Activated T-cell treated with anti-CD3 and anti-CD28 coated beads, Interleukin-2, amount 50 U/mL, for 48 hours (primary cell): ENCODE results near the gene C19orf25.
"Not testable (repeated sequence)": the region's sequence is repeated elsewhere in the genome, so short reads cannot be mapped to it uniquely, and the experiment has no call there.

ENCODE experiments used
- DNase-seq, 2 experiments: peaks; one replicate each; pipeline ENCODE4 v3.0.0-alpha.2; 2020

Gene C19orf25

GRCh38 chr19:1511318-1512317 lies 32.6 kb upstream of the C19orf25 start:
- no peak for DNase-seq

GRCh38 chr19:1510807-1511206 lies 31.8 kb upstream of the C19orf25 start:
- no peak for DNase-seq

DNA sequence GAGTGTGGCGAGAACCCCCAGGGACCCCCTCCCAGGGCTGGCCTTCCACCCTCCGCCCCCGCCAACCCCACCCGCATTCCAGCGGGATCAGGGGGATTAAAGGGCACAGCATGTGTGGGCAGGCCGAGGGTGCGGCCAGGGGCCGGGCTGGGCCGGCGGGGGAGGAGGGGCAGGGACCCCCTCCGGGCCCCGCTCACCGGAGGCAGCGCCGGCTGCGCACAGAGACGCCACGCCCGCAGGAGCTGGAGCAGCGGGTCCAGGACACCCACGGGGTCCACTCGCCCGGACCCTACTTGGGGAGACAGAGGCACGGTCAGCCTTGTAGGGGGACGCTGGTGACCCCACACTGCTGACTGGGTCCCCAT lies 31.4 kb upstream of the C19orf25 start:
- DNase-seq, result no peak

DNA sequence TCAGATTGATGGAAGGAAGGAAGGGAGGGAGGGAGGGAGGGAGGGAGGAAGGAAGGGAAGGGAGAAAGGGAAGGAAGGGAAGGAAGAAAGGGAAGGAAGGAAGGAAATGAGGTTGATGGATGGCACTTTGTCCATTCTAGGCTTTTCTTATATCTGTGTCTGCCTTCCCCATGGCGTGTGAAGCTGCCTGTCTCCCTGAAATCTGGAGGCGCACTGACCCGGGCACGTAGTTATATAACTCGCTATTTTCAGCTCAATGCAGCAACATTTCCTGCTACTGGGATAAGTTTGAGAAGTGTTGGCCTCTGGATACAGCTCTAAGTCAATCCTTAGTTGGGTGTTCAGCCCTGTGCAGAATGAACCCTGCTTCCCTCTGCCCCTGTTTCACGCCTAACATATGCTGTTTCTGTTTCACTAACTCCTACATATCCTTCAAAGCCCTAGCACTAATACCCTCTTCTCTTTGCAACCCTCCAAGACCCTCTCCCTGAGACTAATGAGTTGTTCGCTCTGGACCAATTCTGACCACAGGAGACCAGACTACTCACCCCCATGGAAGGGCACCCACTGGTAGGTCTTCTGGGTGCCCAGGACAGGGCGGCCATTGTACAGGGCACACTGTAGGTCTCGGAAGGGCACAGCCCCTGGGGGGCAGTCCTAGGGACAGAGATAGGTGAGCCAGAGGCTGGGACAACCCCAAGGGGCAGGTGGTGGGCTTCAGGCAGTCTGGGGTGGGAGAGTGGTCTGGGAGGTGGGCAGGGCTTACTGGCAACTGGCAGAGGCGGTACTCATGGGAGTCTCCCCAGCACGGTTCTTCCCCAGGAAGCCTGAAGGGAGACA lies 30.8 kb upstream of the C19orf25 start:
- DNase-seq, result no peak

DNA sequence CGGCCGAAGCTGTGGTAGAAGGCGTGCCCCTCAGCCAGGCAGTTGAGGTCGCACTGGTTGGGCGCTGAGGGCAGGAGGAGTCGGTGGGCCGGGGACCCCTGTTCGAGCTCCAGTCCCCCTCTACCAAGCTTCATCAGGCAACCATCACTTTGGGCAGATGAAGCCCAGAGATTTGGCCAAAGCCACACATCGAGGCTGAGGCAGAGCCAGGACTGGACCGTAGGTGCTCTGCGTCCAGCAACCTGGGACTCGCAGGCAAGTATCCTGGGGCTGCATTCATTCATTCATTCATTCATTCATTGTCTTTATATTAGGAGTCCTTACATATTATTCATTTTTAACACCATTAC lies 29.5 kb upstream of the C19orf25 start:
- DNase-seq, result no peak

DNA sequence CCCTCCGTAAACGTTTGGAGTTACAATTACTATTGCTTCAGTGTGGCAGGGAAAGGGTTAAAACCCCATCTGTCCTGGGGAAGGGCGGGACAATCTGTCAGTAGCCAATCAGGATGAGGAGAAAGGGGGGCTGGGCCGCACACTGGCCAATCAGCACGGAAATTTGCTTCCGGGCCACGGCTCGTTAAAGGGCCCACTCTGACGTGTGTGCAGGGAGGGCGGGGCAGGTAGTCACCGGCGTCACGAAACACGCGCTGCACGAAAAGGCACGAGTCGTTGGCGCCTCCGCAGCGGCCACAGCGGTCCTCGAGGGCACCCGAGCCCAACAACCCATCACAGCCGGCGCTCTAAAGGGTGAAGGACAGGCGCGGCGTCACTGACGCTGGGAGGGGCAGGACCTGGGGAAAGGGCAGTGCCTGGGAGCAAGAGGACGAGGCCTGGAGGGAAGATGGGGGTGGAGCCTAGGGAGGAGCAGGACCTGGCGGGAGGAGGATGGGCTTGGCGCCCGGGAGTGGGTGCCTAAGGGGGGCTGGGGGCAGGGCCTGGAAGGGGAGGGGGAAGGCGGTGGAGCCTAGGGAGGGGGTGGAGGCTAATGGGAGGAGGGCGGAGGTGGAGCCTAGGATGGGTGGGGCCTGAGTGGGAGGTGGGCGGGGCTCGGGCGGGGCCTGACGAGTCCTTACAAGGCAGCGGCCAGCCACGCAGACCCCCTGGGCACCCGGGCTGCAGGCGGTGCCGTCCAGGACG lies 28.9 kb upstream of the C19orf25 start:
- DNase-seq, result peak; percentile 93 to 94

DNA sequence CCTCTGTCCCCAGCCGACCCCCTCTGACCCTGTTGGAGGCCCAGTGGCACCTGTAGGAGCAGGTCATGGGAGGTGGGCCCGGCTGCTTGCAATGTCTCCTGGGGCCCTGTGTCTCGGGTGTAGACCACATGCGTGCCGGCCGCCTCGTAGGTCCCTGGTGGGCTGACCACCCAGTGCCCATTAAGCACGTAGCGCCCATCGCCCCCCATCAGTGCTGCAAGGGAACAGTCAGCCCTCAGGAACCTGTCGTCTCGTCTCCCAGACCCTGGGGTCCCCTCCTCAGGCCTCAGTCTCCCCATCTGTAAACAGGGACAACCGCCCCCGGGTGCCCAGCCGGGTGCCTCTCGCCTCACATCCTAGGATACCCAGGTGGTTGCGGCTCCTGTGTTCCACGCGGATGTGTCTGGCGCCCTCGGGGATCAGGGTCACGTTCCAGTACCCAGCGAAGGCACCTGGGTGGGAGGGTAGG lies 28.2 kb upstream of the C19orf25 start:
- no peak for DNase-seq

GRCh38 chr19:1505991-1506881 lies 27.2 kb upstream of the C19orf25 start:
- DNase-seq, result no peak

- no peak for DNase-seq
These were observed 26.0 kb upstream of the C19orf25 start for GRCh38 chr19:1505012-1505411.

GRCh38 chr19:1503925-1504773 lies 25.1 kb upstream of the C19orf25 start:
- no peak for DNase-seq

- DNase-seq, result peak; percentile 84 to 88
These were observed 24.3 kb upstream of the C19orf25 start for GRCh38 chr19:1503089-1503924.

DNA sequence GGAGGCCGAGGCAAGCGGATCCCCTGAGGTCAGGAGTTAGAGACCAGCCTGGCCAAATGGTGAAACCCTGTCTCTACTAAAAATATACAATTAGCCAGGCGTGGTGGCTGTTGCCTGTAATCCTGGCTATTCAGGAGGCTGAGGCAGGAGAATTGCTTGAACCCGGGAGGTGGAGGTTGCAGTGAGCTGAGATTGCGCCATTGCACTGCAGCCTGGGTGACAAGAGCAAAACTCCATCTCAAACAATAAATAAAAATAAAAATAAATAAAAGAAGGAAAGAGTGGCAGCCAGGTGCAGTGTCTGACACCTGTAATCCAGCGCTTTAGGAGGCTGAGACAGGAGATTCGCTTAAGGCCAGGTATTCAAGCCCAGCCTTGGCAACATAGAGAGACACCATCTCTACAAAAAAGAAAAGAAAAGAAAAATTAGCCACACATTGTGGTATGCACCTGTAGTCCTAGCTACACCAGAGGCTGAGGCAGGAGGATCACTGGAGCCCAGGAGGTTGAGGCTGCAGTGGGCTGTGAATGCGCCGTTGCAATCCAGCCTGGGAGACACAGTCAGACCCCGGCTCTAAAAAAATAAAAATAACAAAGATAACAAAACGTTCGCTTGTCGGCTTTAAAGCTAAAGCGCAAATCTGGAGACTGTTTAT lies 23.5 kb upstream of the C19orf25 start:
- no peak for DNase-seq

DNA sequence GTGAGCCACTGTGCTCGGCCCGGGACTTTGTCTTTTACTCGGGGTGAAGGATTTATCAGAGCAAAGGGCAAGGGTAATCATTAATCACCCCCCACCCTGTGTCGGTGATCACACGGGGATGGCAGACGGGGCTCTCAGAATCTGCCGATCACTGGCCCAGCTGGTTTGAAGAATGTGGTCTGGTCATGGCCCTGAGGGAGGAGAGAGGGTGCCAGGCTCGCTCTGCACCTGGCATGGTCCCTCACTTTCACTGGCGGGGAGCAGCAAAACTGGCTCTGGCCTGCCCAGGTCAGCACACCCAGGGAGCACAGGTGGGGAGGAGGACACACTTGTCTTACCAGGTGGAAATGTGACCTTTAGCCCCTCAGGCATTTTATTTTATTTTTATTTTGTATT lies 22.2 kb upstream of the C19orf25 start:
- no peak for DNase-seq

- not testable (repeated sequence) for DNase-seq
These were observed 20.2 kb upstream of the C19orf25 start for GRCh38 chr19:1499231-1499630.

DNA sequence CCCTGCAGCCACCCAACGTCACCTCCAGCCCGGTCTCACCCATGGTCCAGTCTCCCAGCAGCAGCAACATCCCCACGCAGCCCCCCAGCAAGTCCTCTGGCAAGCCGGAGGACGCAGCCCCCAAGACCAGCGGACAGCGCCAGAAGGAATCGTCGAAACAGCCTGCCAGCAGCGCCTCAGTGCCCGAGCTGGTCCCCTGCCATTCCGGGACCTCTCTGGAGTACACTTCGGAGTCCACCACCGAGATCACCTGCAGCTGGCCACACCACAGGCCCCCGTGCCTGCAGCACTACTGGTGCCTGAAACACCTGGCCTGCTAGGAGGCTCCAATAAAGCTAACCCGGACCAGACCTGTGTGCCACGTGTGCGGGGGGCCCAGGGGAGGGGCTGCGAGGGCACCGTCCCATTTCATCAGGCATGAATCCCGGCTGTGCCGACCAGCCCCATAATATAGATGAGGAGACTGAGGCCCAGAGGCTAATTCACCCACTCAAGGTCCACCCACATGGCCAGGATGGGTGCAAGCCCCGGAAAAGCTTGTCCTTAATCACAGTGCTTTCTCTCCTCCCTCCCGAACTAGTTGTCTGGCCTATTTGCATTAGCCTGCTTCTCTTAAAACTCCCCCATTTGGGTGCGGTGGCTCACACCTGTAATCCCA lies 18.7 kb upstream of the C19orf25 start:
- DNase-seq, result no peak

DNA sequence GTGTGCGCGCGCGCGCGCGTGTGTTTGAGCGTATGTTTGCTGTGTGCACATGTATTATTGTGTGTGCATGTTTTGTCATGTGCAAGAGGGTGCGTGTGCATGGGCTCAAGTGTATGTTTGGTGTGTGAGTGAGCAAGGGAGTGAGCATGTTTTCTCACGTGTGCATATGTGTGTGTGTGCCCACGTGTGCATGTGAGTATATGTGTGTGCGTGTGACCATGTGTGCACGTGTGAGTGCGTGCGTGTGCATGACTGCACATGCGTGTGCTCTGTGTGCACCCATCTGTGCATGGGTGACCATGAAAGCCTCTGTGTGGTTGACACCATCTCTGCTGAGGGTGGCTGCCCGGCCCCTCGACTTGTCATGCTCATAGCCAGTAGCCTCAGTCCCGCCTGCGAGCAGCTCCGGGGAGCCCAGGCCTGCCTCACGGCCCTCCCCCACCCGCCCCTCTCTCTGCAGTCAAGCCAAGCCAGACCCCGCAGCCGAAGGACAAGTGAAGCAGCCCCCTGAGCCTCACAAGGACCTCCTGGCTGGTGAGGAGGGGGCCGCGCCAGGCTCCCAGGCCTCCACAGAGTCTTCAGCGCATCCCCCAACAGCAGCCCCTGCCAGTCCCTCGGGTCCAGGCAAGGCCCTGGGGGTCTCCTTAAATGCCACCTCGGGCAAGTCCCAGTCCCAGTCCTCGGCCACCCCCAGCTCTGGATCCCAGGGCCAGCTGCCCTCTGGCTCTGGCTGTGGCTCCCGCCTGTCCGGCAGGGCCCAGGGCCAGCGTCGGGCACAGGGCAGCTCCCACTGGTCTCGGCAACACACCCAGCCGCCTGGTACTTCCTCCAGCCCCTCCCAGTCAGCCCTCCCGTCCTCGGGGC lies 17.9 kb upstream of the C19orf25 start:
- DNase-seq, result no peak

- DNase-seq, result no peak
These were observed 17.0 kb upstream of the C19orf25 start for GRCh38 chr19:1495799-1496713.
